ENCODE data around the gene GATAD1. TPM values are rescaled to one million over a fixed set of nuclear protein-coding genes. Genes with fewer than 3 reads are reported as not detected.

GATAD1 gene
- total RNA-seq, 1 experiment from 2014 or later: 19.4 TPM

- BruUV-seq (replicated peaks): no TSS peak
- POLR2A ChIA-PET (ENCODE audit: low non-redundant PET): interaction anchor here (0.5 kb wide), 1 partner anchor 166 kb away, joined by 3 read pairs; no protein-coding TSS in a partner anchor
- TF ChIP-seq CTCF (conservative IDR thresholded peaks at IDR 0.05; ENCODE audit: low read depth, low read length): no peak
- TF ChIP-seq EZH2 (IDR thresholded peaks at IDR 0.05; ENCODE audit: borderline replicate concordance, low read depth, low read length, poor library complexity, severe bottlenecking): no peak
- Histone ChIP-seq H3K27me3 (replicated peaks; ENCODE audit: insufficient read depth, low read depth, low read length, poor library complexity) (no peaks in the 10 kb centered on the region), H3K27ac (ENCODE audit: low read depth, low read length, poor library complexity, severe bottlenecking) (no peak overlapping the region), H3K36me3 (ENCODE audit: insufficient read depth, low read length, poor library complexity, severe bottlenecking) (no peaks in the 10 kb centered on the region), H3K4me1 (ENCODE audit: insufficient read depth, low read length, poor library complexity, severe bottlenecking) (no peaks in the 10 kb centered on the region), H3K4me3 (ENCODE audit: low read depth, low read length, poor library complexity, severe bottlenecking) (no peak overlapping the region), H3K9me3 (ENCODE audit: low read depth, low read length, poor library complexity, severe bottlenecking) (no peaks in the 10 kb centered on the region)
- no peak for DNase-seq (ENCODE audit: low spot score)
- intact Hi-C loops (cut with micrococcal nuclease; ENCODE audit: unreplicated experiment): no loop called here
- CTCF ChIA-PET: no interaction called here
Observed at GRCh38 chr7:92433019-92433418, 14.3 kb upstream of the GATAD1 start.

GRCh38 chr7:92435542-92435941 lies 11.7 kb upstream of the GATAD1 start:
- Histone ChIP-seq H3K4me3 (ENCODE audit: low read depth, low read length, poor library complexity, severe bottlenecking) (no peak overlapping the region), H3K36me3 (ENCODE audit: insufficient read depth, low read length, poor library complexity, severe bottlenecking) (no peaks in the 10 kb centered on the region), H3K4me1 (ENCODE audit: insufficient read depth, low read length, poor library complexity, severe bottlenecking) (peaks cover 4% of the 10 kb centered on the region), H3K9me3 (ENCODE audit: low read depth, low read length, poor library complexity, severe bottlenecking) (no peaks in the 10 kb centered on the region), H3K27me3 (replicated peaks; ENCODE audit: insufficient read depth, low read depth, low read length, poor library complexity) (no peaks in the 10 kb centered on the region), H3K27ac (ENCODE audit: low read depth, low read length, poor library complexity, severe bottlenecking) (no peak overlapping the region)
- TF ChIP-seq CTCF (conservative IDR thresholded peaks at IDR 0.05; ENCODE audit: low read depth, low read length): no peak
- no peak for TF ChIP-seq EZH2 (IDR thresholded peaks at IDR 0.05; ENCODE audit: borderline replicate concordance, low read depth, low read length, poor library complexity, severe bottlenecking)
- BruUV-seq (replicated peaks): no TSS peak
- POLR2A ChIA-PET (ENCODE audit: low non-redundant PET): no interaction called here
- intact Hi-C loops (cut with micrococcal nuclease; ENCODE audit: unreplicated experiment): no loop called here
- CTCF ChIA-PET: no interaction called here
- no peak for DNase-seq (ENCODE audit: low spot score)

- POLR2A ChIA-PET (ENCODE audit: low non-redundant PET): no interaction called here
- Histone ChIP-seq H3K4me3 (ENCODE audit: low read depth, low read length, poor library complexity, severe bottlenecking) (no peak overlapping the region), H3K9me3 (ENCODE audit: low read depth, low read length, poor library complexity, severe bottlenecking) (no peaks in the 10 kb centered on the region), H3K27ac (ENCODE audit: low read depth, low read length, poor library complexity, severe bottlenecking) (no peak overlapping the region), H3K27me3 (replicated peaks; ENCODE audit: insufficient read depth, low read depth, low read length, poor library complexity) (no peaks in the 10 kb centered on the region), H3K36me3 (ENCODE audit: insufficient read depth, low read length, poor library complexity, severe bottlenecking) (no peaks in the 10 kb centered on the region), H3K4me1 (ENCODE audit: insufficient read depth, low read length, poor library complexity, severe bottlenecking) (peaks cover 8% of the 10 kb centered on the region)
- intact Hi-C loops (cut with micrococcal nuclease; ENCODE audit: unreplicated experiment): no loop called here
- DNase-seq (ENCODE audit: low spot score): no peak
- CTCF ChIA-PET: no interaction called here
- no peak for TF ChIP-seq CTCF (conservative IDR thresholded peaks at IDR 0.05; ENCODE audit: low read depth, low read length)
- TF ChIP-seq EZH2 (IDR thresholded peaks at IDR 0.05; ENCODE audit: borderline replicate concordance, low read depth, low read length, poor library complexity, severe bottlenecking): no peak
- BruUV-seq (replicated peaks): no TSS peak
Observed at GRCh38 chr7:92436612-92437445, 10.5 kb upstream of the GATAD1 start.

Data from A673 (cell line).